Activated naive CD4-positive, alpha-beta T cell treated with anti-CD3 and anti-CD28 coated beads, Interleukin-2, amount 10 ng/mL, durations not matched to agents 5 hours and 36 hours (primary cell): Measurements from ENCODE around the gene URB1. TPM values are rescaled to one million over a fixed set of nuclear protein-coding genes. Genes with fewer than 3 reads are reported as not detected.

Experiments
- total RNA-seq, 2 experiments: library from RNA; stranded (reverse); gene quantifications; one replicate each; pipeline ENCODE4 v1.2.3, GENCODE V29; 2021

URB1 gene
- total RNA-seq = 10 to 100 TPM; 14.2 to 14.4 TPM

GRCh38 chr21:32392880-32393676, at the start of gene URB1:
URB1 (minus strand) TSS chr21:32393012; CDS start chr21:32392910, 102 bp downstream.

GRCh38 chr21:32412162-32413014, 19.6 kb upstream of the URB1 start, which contains the start of gene EVA1C:
EVA1C (plus strand) TSS chr21:32412706; CDS start chr21:32412854, 148 bp downstream.

GRCh38 chr21:32298658-32299081, 94.1 kb downstream of the URB1 start, which contains the start of gene MRAP:
MRAP (plus strand) TSS chr21:32298855; CDS start chr21:32298972, 117 bp downstream.

GRCh38 chr21:32278518-32279376, 114.1 kb downstream of the URB1 start, which contains the start of gene MIS18A:
MIS18A (minus strand) TSS chr21:32279049; CDS start chr21:32279014, 35 bp downstream.

Other genes with a start within 250 kb of the URB1 start
- gene MIS18A, start 114.0 kb downstream of the URB1 start, total RNA-seq = 10 to 100 TPM; 14.0 to 17.9 TPM
- gene MRAP, start 94.2 kb downstream of the URB1 start, total RNA-seq = not detected
- 1 to 10 TPM; 2.5 to 3.1 TPM for gene EVA1C, start 19.7 kb upstream of the URB1 start, total RNA-seq
- under 1 TPM; 0.38 to 0.55 TPM for gene TCP10L, start 192.5 kb upstream of the URB1 start, total RNA-seq
- 10 to 100 TPM; 30.6 to 32.5 TPM for gene CFAP298, start 219.4 kb upstream of the URB1 start, total RNA-seq